Tibial nerve (tissue), 3 donors: ENCODE measurements around the gene IZUMO1.
"Not testable (repeated sequence)": the region's sequence is repeated elsewhere in the genome, so short reads cannot be mapped to it uniquely, and the experiment has no call there.

ENCODE experiments used
- CTCF ChIP-seq, 5 experiments: fragments of 200-600 bp in 3 of 5; fragments of 450-650 bp in 2 of 5; sonication (generic) in 3 of 5; IDR thresholded peaks; one replicate each; pipeline ENCODE4 v1.5.1; 2016 to 2019; ENCODE audit warnings: antibody characterized with exemption in 5 of 5, mild to moderate bottlenecking in 3 of 5, moderate library complexity in 2 of 5
- POLR2A ChIP-seq, 2 donors: fragments of 450-650 bp; IDR thresholded peaks; one replicate each; pipeline ENCODE4 v1.6.1; 2017; ENCODE audit warnings: antibody characterized with exemption in 2 of 2, mild to moderate bottlenecking in 2 of 2, moderate library complexity in 2 of 2

DNA sequence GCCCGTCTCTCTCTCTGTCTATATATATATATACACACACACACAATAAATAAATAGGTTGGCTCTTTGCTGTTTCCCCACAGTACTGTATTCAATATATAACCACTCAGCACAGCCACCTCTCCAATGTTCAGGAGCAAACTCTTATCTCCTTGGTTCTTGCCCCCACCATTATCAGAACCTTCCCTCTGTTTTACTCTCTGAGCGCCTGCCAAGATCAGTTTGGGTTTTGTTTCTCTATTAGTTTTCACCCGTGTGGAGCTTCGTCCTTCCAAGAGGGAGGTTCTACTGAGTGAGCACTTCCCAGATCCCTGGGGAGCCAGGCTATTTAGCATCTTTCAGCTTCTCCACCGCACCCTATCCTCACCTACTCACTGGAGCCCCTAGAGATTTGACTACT is 19.1 kb upstream of the IZUMO1 start:
- not testable (repeated sequence) for TF ChIP-seq CTCF, POLR2A (IDR thresholded peaks at IDR 0.05)
